Measurements from ENCODE around the gene NDOR1. TPM values are rescaled to one million over a fixed set of nuclear protein-coding genes. Genes with fewer than 3 reads are reported as not detected.

NDOR1 gene
- total RNA-seq, 4 donors from 2014 or later: 9.0 to 16.6 (median 15.4) TPM

- TF ChIP-seq CTCF (IDR thresholded peaks at IDR 0.05) (no peak), POLR2A (IDR thresholded peaks at IDR 0.05) (no peak)
- 85 to 89% methylated on average over 4 to 16 of the region's 21 CpGs for WGBS, 2 donors
- Histone ChIP-seq H3K4me1 (peaks cover 31 to 47% of the 10 kb centered on the region in 2 donors), H3K36me3 (no peaks in the 10 kb centered on the region), H3K4me3 (replicated peaks in 1 of 3) (no peak overlapping the region), H3K9me3 (no peaks in the 10 kb centered on the region), H3K27ac (peak overlapping the region in 1 of 3 donors; percentile 87), H3K27me3 (no peaks in the 10 kb centered on the region)
- intact Hi-C loops (cut with DNase I): loop anchor here (5.0 kb wide), 1 partner anchor 39 kb away; the partner anchor contains the start of genes ANAPC2 and SSNA1
- DNase-seq: no peak
These were observed 20.3 kb downstream of the NDOR1 start for GRCh38 chr9:137225699-137226331.

GRCh38 chr9:137226338-137227053 lies 21.0 kb downstream of the NDOR1 start:
- H3K27ac ChIP-seq: peak overlapping the region; percentile 67 to 87 (median 85)
- H3K36me3 ChIP-seq: no peaks in the 10 kb centered on the region
- no peak overlapping the region for H3K4me3 ChIP-seq (replicated peaks in 1 of 3)
- intact Hi-C loops (cut with DNase I): loop anchor here (5.0 kb wide), 1 partner anchor 39 kb away; the partner anchor contains the start of genes ANAPC2 and SSNA1
- H3K4me1 ChIP-seq: peaks cover 31 to 44% of the 10 kb centered on the region in 2 donors
- TF ChIP-seq CTCF (IDR thresholded peaks at IDR 0.05): no peak
- TF ChIP-seq POLR2A (IDR thresholded peaks at IDR 0.05): no peak
- no peaks in the 10 kb centered on the region for H3K9me3 ChIP-seq
- no peak for DNase-seq
- WGBS, 2 donors: 63 to 73% methylated on average over 14 to 15 of the region's 18 CpGs
- H3K27me3 ChIP-seq: no peaks in the 10 kb centered on the region

- Histone ChIP-seq H3K9me3 (no peaks in the 10 kb centered on the region), H3K27me3 (no peaks in the 10 kb centered on the region), H3K27ac (peak within 1 kb of the TSS; percentile 67 to 87 (median 85)), H3K36me3 (no peaks in the 10 kb centered on the region), H3K4me3 (replicated peaks in 1 of 3) (no peak within 1 kb of the TSS), H3K4me1 (peaks cover 31 to 42% of the 10 kb centered on the region in 2 donors)
- DNase-seq: peak; percentile 98
- intact Hi-C loops (cut with DNase I): loop anchor here (5.0 kb wide), 1 partner anchor 40 kb away; the partner anchor contains the start of genes ANAPC2 and SSNA1
- 0 to 22% methylated on average over 6 to 12 of the region's 25 CpGs for WGBS, 2 donors
- peak; percentile 89 to 98 (median 93) for TF ChIP-seq CTCF (IDR thresholded peaks at IDR 0.05)
- peak in 1 of 2 donors; percentile 22 for TF ChIP-seq POLR2A (IDR thresholded peaks at IDR 0.05)
These were observed 21.8 kb downstream of the NDOR1 start, which contains the start of gene RNF224 for GRCh38 chr9:137227054-137227852. TSS of gene RNF224 (plus strand) at chr9:137227502. CDS start at chr9:137228336, 834 bp downstream.

- Histone ChIP-seq H3K9me3 (no peaks in the 10 kb centered on the region), H3K27ac (peak overlapping the region in 1 of 3 donors; percentile 87), H3K27me3 (no peaks in the 10 kb centered on the region), H3K36me3 (no peaks in the 10 kb centered on the region), H3K4me1 (peaks cover 24 to 35% of the 10 kb centered on the region in 2 donors), H3K4me3 (replicated peaks in 1 of 3) (no peak overlapping the region)
- intact Hi-C loops (cut with DNase I): loop anchor here (5.0 kb wide), 1 partner anchor 41 kb away; the partner anchor contains the start of genes ANAPC2 and SSNA1
- no peak for DNase-seq
- TF ChIP-seq POLR2A (IDR thresholded peaks at IDR 0.05) (no peak), CTCF (IDR thresholded peaks at IDR 0.05) (no peak)
- 12 to 23% methylated on average over 9 of the region's 18 CpGs for WGBS, 2 donors
These were observed 22.5 kb downstream of the NDOR1 start for GRCh38 chr9:137227853-137228505.

All from thyroid gland (tissue), 4 donors.